ENCODE measurements around the gene ATMIN. TPM values are rescaled to one million over a fixed set of nuclear protein-coding genes. Genes with fewer than 3 reads are reported as not detected.

The ATMIN gene
- total RNA-seq, 3 donors from 2014 or later: 27.3 to 34.0 (median 31.4) TPM

DNA sequence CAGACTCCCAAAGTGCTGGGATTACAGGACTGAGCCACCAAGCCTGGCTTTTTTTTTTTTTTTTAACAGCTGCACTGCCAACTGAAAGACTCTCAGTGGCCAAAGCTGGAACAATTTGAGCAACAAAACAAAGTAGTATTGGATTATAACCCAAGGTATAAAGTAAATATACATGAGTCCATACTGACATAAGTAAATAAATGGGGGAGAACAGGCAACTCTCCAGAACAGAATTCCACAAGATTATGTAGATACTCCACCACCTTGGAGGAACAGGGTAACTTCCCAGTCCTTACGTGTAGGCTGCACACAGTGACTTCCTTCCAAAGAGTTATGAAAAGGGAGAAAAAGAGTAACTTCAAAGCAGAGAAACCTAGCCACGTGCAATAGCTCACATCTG, 44.7 kb upstream of the ATMIN start:
- no peak for ATAC-seq
- DNase-seq: no peak
- Histone ChIP-seq H3K9me3 (no peaks in the 10 kb centered on the region), H3K4me3 (no peak overlapping the region), H3K4me1 (ENCODE audit: low read depth) (no peaks in the 10 kb centered on the region), H3K36me3 (ENCODE audit: low read depth) (no peaks in the 10 kb centered on the region)
- TF ChIP-seq, protein P1, sequence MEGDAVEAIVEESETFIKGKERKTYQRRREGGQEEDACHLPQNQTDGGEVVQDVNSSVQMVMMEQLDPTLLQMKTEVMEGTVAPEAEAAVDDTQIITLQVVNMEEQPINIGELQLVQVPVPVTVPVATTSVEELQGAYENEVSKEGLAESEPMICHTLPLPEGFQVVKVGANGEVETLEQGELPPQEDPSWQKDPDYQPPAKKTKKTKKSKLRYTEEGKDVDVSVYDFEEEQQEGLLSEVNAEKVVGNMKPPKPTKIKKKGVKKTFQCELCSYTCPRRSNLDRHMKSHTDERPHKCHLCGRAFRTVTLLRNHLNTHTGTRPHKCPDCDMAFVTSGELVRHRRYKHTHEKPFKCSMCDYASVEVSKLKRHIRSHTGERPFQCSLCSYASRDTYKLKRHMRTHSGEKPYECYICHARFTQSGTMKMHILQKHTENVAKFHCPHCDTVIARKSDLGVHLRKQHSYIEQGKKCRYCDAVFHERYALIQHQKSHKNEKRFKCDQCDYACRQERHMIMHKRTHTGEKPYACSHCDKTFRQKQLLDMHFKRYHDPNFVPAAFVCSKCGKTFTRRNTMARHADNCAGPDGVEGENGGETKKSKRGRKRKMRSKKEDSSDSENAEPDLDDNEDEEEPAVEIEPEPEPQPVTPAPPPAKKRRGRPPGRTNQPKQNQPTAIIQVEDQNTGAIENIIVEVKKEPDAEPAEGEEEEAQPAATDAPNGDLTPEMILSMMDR (IDR thresholded peaks at IDR 0.05): no peak
- intact Hi-C loops (cut with DNase I, micrococcal nuclease): no loop called here

- no peak for ATAC-seq
- TF ChIP-seq, protein P1 (IDR thresholded peaks at IDR 0.05): no peak
- no peak for DNase-seq
Measured at GRCh38 chr16:80991792-80992430, 43.7 kb upstream of the ATMIN start.

DNA sequence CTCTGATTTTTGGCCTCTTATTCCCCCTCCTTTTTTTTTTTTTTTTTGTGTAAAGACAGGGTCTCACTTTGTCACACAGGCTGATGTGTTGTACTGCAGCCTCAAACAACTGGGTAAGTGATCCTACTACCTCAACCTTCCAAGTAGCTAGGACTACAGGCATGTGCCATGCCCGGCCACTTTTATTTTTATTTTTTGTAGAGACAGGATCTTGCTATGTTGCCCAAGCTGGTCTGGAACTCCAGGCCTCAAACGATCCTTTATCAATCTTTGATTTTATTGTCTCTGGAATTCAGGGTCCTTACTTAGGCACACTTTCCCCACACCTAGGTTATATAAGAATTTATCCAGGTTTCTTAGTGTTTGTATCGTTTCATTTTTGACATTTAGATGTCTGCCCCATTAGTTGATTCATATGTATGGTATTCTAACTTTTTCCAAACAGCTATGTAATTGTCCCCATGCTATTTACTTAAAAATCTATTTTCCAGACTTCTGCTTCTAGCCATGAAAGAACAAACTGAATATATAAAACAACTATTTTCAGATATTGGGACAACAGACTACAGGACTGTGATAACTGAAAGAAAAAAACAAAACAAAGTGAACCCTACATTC, 42.9 kb upstream of the ATMIN start:
- peaks cover 10% of the 10 kb centered on the region for H3K4me1 ChIP-seq (ENCODE audit: low read depth)
- TF ChIP-seq, protein P1 (IDR thresholded peaks at IDR 0.05): no peak
- DNase-seq: no peak
- no peak overlapping the region for H3K4me3 ChIP-seq
- no peaks in the 10 kb centered on the region for H3K9me3 ChIP-seq
- intact Hi-C loops (cut with DNase I, micrococcal nuclease): no loop called here
- ATAC-seq: no peak
- H3K36me3 ChIP-seq (ENCODE audit: low read depth): no peaks in the 10 kb centered on the region

More at GRCh38 chr16:80991792-80992430, 43.7 kb upstream of the ATMIN start:
- H3K4me3 ChIP-seq: no peak overlapping the region
- H3K36me3 ChIP-seq (ENCODE audit: low read depth): no peaks in the 10 kb centered on the region
- H3K4me1 ChIP-seq (ENCODE audit: low read depth): peaks cover 2% of the 10 kb centered on the region
- intact Hi-C loops (cut with DNase I, micrococcal nuclease): no loop called here
- H3K9me3 ChIP-seq: no peaks in the 10 kb centered on the region

- Histone ChIP-seq H3K36me3 (ENCODE audit: low read depth) (no peaks in the 10 kb centered on the region), H3K4me1 (ENCODE audit: low read depth) (peaks cover 10% of the 10 kb centered on the region), H3K4me3 (no peak overlapping the region), H3K9me3 (no peaks in the 10 kb centered on the region)
- TF ChIP-seq, protein P1 (IDR thresholded peaks at IDR 0.05): no peak
- intact Hi-C loops (cut with DNase I, micrococcal nuclease): no loop called here
- DNase-seq (no peak), ATAC-seq (no peak)
Measured at GRCh38 chr16:80993307-80993706, 42.3 kb upstream of the ATMIN start.

GRCh38 chr16:80993834-80994233, 41.8 kb upstream of the ATMIN start:
- peaks cover 10% of the 10 kb centered on the region for H3K4me1 ChIP-seq (ENCODE audit: low read depth)
- DNase-seq (no peak), ATAC-seq (no peak)
- H3K9me3 ChIP-seq: no peaks in the 10 kb centered on the region
- no peak overlapping the region for H3K4me3 ChIP-seq
- intact Hi-C loops (cut with DNase I, micrococcal nuclease): no loop called here
- H3K36me3 ChIP-seq (ENCODE audit: low read depth): no peaks in the 10 kb centered on the region
- TF ChIP-seq, protein P1 (IDR thresholded peaks at IDR 0.05): no peak
